Activated CD4-positive, alpha-beta T cell treated with anti-CD3 and anti-CD28 coated beads, Interleukin-2, amount 50 U/mL, for 4 hours (primary cell): Measurements from ENCODE around the gene ART4.

Source experiments
- DNase-seq, 2 experiments: peaks; one replicate each; pipeline ENCODE4 v3.0.0-alpha.2; 2020

The ART4 gene

GRCh38 chr12:14810167-14810952 lies 33.0 kb downstream of the ART4 start:
- no peak for DNase-seq

- DNase-seq: no peak
Measured at GRCh38 chr12:14803830-14804160, 39.5 kb downstream of the ART4 start.

- DNase-seq: peak; percentile 82 to 85
Measured at GRCh38 chr12:14803011-14803829, 40.1 kb downstream of the ART4 start, which contains the start of the genes C12orf60 and WBP11. TSS of gene C12orf60 (plus strand) at chr12:14803670. CDS start at chr12:14822936, 19,266 bp downstream. TSS of gene WBP11 (minus strand) at chr12:14803478. CDS start at chr12:14801383, 2,095 bp downstream.

- no peak for DNase-seq
Measured at GRCh38 chr12:14802721-14803010, 40.7 kb downstream of the ART4 start.

GRCh38 chr12:14802247-14802646 lies 41.1 kb downstream of the ART4 start:
- DNase-seq: no peak

- DNase-seq: no peak
Measured at GRCh38 chr12:14795028-14795448, 48.3 kb downstream of the ART4 start.

GRCh38 chr12:14785568-14785967 lies 57.8 kb downstream of the ART4 start:
- no peak for DNase-seq

GRCh38 chr12:14784471-14784870 lies 58.9 kb downstream of the ART4 start:
- DNase-seq: no peak

- no peak for DNase-seq
Measured at GRCh38 chr12:14782756-14783155, 60.6 kb downstream of the ART4 start.

GRCh38 chr12:14781563-14781962 lies 61.8 kb downstream of the ART4 start:
- no peak for DNase-seq

- no peak for DNase-seq
Measured at GRCh38 chr12:14780859-14781258, 62.5 kb downstream of the ART4 start.

GRCh38 chr12:14779834-14780233 lies 63.5 kb downstream of the ART4 start:
- no peak for DNase-seq

GRCh38 chr12:14777271-14777670 lies 66.1 kb downstream of the ART4 start:
- no peak for DNase-seq

GRCh38 chr12:14776236-14776961 lies 66.9 kb downstream of the ART4 start:
- DNase-seq: no peak

GRCh38 chr12:14775636-14775980 lies 67.7 kb downstream of the ART4 start:
- DNase-seq: no peak
